IMR-90 (cell line): ENCODE measurements around the gene GRK5. TPM values are rescaled to one million over a fixed set of nuclear protein-coding genes. Genes with fewer than 3 reads are reported as not detected.

ENCODE experiments used
- ATAC-seq: fragments of 200-7000 bp; cut with Tn5 transposase; 2 replicates; pipeline ENCODE4 v1.9.1; 2020; ENCODE audit warnings: low read depth, mild to moderate bottlenecking, moderate library complexity
- BruUV-seq: library from RNA; stranded (reverse); fragments of 400-500 nt; replicated peaks from 2 replicates; lab custom pipeline; 2021; lab: Mats Ljungman, UMichigan
- CTCF ChIA-PET: fragments of 300-600 bp; formaldehyde crosslinking; extraction: SDS; loops from one replicate; lab custom pipeline; 2021; ENCODE audit warnings: antibody characterized with exemption; lab: Yijun Ruan, JAX
- POLR2A ChIA-PET: fragments of 300-600 bp; sonication (Branson Sonifier 250); formaldehyde crosslinking; loops from one replicate; lab custom pipeline; 2022; ENCODE audit warnings: antibody characterized with exemption; ENCODE audit not compliant: unreplicated experiment; lab: Charles Lee
- DNase-seq: peaks from one replicate; pipeline ENCODE4 v3.0.0; 2013
- H2AFZ ChIP-seq: replicated peaks from 2 replicates; pipeline ENCODE3; 2013; ENCODE audit warnings: low read length, mild to moderate bottlenecking; ENCODE audit not compliant: poor library complexity
- H2AK5ac ChIP-seq: 2 replicates; pipeline ENCODE4 v1.6.1; 2013; ENCODE audit warnings: low read depth, low read length, inconsistent platforms
- H2AK9ac ChIP-seq: replicated peaks from 2 replicates; pipeline ENCODE3; 2013; ENCODE audit warnings: mild to moderate bottlenecking, low read depth, low read length, moderate library complexity; ENCODE audit not compliant: poor library complexity
- H2BK120ac ChIP-seq: 2 replicates; pipeline ENCODE4 v1.6.1; 2013; ENCODE audit warnings: low read depth, low read length, inconsistent platforms
- H2BK15ac ChIP-seq: 3 replicates; pipeline ENCODE4 v1.6.1; 2013; ENCODE audit warnings: low read depth, low read length, inconsistent platforms
- H2BK20ac ChIP-seq: 2 replicates; pipeline ENCODE4 v1.6.1; 2013; ENCODE audit warnings: low read depth, mild to moderate bottlenecking, inconsistent platforms, low read length, moderate library complexity
- H2BK5ac ChIP-seq: 2 replicates; pipeline ENCODE4 v1.6.1; 2013; ENCODE audit warnings: mild to moderate bottlenecking, low read depth, low read length, inconsistent platforms; ENCODE audit not compliant: poor library complexity, severe bottlenecking
- H3K14ac ChIP-seq: replicated peaks from 2 replicates; pipeline ENCODE4 v1.6.1; 2013; ENCODE audit warnings: low read depth, low read length, inconsistent platforms
- H3K18ac ChIP-seq: 2 replicates; pipeline ENCODE4 v1.6.1; 2013; ENCODE audit warnings: low read depth, low read length, control low read depth
- H3K23ac ChIP-seq: 2 replicates; pipeline ENCODE4 v1.6.1; 2013; ENCODE audit warnings: low read depth, low read length, inconsistent platforms
- H3K27ac ChIP-seq: 2 replicates; pipeline ENCODE4 v1.5.1; 2013; ENCODE audit warnings: mild to moderate bottlenecking, control low read depth, low read length; ENCODE audit not compliant: insufficient read depth
- H3K27me3 ChIP-seq: 2 replicates; pipeline ENCODE4 v1.6.1; 2013; ENCODE audit warnings: low read length; ENCODE audit not compliant: control insufficient read depth, insufficient read depth
- H3K36me3 ChIP-seq: 2 replicates; pipeline ENCODE4 v1.6.1; 2013; ENCODE audit warnings: low read length, mixed read lengths; ENCODE audit not compliant: control insufficient read depth, insufficient read depth
- H3K4ac ChIP-seq: 2 replicates; pipeline ENCODE4 v1.6.1; 2013; ENCODE audit warnings: low read depth, low read length, inconsistent platforms
- H3K4me1 ChIP-seq: 2 replicates; pipeline ENCODE4 v1.6.1; 2013; ENCODE audit warnings: low read length, mixed read lengths; ENCODE audit not compliant: control insufficient read depth, insufficient read depth
- H3K4me2 ChIP-seq: 2 replicates; pipeline ENCODE4 v1.6.1; 2013; ENCODE audit warnings: low read depth, mild to moderate bottlenecking, control low read depth, low read length, moderate library complexity
- H3K4me3 ChIP-seq: 2 replicates; pipeline ENCODE4 v1.5.1; 2013; ENCODE audit warnings: low read depth, mild to moderate bottlenecking, control low read depth, low read length, moderate library complexity; ENCODE audit not compliant: insufficient read depth
- H3K56ac ChIP-seq: 2 replicates; pipeline ENCODE4 v1.6.1; 2013; ENCODE audit warnings: low read length, inconsistent platforms; ENCODE audit not compliant: insufficient read depth; ENCODE audit errors: extremely low read depth
- H3K79me1 ChIP-seq, 2 experiments: 2 replicates each; pipeline ENCODE4 v1.6.1; 2013; ENCODE audit warnings: low read length in 2 of 2, inconsistent platforms in 1 of 2, low read depth in 1 of 2
- H3K9ac ChIP-seq: 2 replicates; pipeline ENCODE4 v1.6.1; 2013; ENCODE audit warnings: low read depth, low read length, control low read depth
- H3K9me1 ChIP-seq: 2 replicates; pipeline ENCODE4 v1.6.1; 2013; ENCODE audit warnings: low read length, inconsistent platforms; ENCODE audit not compliant: insufficient read depth
- H3K9me3 ChIP-seq: 2 replicates; pipeline ENCODE4 v1.6.1; 2013; ENCODE audit warnings: low read length; ENCODE audit not compliant: control insufficient read depth, insufficient read depth
- H4K20me1 ChIP-seq: 2 replicates; pipeline ENCODE4 v1.6.1; 2013; ENCODE audit warnings: low read length, inconsistent platforms; ENCODE audit not compliant: insufficient read depth
- H4K5ac ChIP-seq: 2 replicates; pipeline ENCODE4 v1.6.1; 2013; ENCODE audit warnings: mild to moderate bottlenecking, low read depth, low read length, control low read depth
- H4K8ac ChIP-seq, 2 experiments: 2 replicates each; pipeline ENCODE4 v1.6.1; 2013; ENCODE audit warnings: low read depth in 2 of 2, low read length in 2 of 2, control low read depth in 1 of 2, inconsistent platforms in 1 of 2
- H4K91ac ChIP-seq: 2 replicates; pipeline ENCODE4 v1.6.1; 2013; ENCODE audit warnings: low read depth, low read length, inconsistent platforms; ENCODE audit not compliant: insufficient read depth
- BHLHE40 ChIP-seq: fragments of 150-350 bp; IDR thresholded peaks from 2 replicates; pipeline ENCODE4 v1.6.1; 2016; ENCODE audit warnings: mild to moderate bottlenecking, low read depth, low read length
- CEBPB ChIP-seq: IDR thresholded peaks from 2 replicates; pipeline ENCODE4 v1.6.1; 2012; ENCODE audit warnings: low read depth, low read length, improper control_type of control experiment
- CHD1 ChIP-seq: IDR thresholded peaks from 2 replicates; pipeline ENCODE4 v1.6.1; 2012; ENCODE audit warnings: low read depth, low read length, improper control_type of control experiment
- CTCF ChIP-seq: conservative IDR thresholded peaks from 2 replicates; pipeline ENCODE4 v1.5.1; 2012; ENCODE audit warnings: mild to moderate bottlenecking, low read depth, low read length, improper control_type of control experiment
- FOS ChIP-seq: fragments of 150-350 bp; IDR thresholded peaks from 2 replicates; pipeline ENCODE4 v1.6.1; 2016; ENCODE audit warnings: low read depth, low read length
- MAFK ChIP-seq: IDR thresholded peaks from 2 replicates; pipeline ENCODE4 v1.6.1; 2012; ENCODE audit warnings: low read depth, low read length, improper control_type of control experiment
- MAZ ChIP-seq: IDR thresholded peaks from 2 replicates; pipeline ENCODE4 v1.6.1; 2012; ENCODE audit warnings: low read depth, mild to moderate bottlenecking, low read length, improper control_type of control experiment, moderate library complexity, borderline replicate concordance
- MXI1 ChIP-seq: IDR thresholded peaks from 2 replicates; pipeline ENCODE4 v1.6.1; 2012; ENCODE audit warnings: low read depth, mild to moderate bottlenecking, low read length, moderate library complexity, borderline replicate concordance
- NFE2L2 ChIP-seq: fragments of 150-350 bp; IDR thresholded peaks from 2 replicates; pipeline ENCODE4 v1.6.1; 2016; ENCODE audit warnings: low read depth, mild to moderate bottlenecking, low read length
- POLR2A ChIP-seq: IDR thresholded peaks from 2 replicates; pipeline ENCODE4 v1.6.1; 2012; ENCODE audit warnings: mild to moderate bottlenecking, low read depth, low read length
- RAD21 ChIP-seq: IDR thresholded peaks from 2 replicates; pipeline ENCODE4 v1.6.1; 2012; ENCODE audit warnings: low read length, improper control_type of control experiment
- RCOR1 ChIP-seq: IDR thresholded peaks from 2 replicates; pipeline ENCODE4 v1.6.1; 2012; ENCODE audit warnings: mild to moderate bottlenecking, low read length, improper control_type of control experiment; ENCODE audit not compliant: insufficient replicate concordance
- RFX5 ChIP-seq: IDR thresholded peaks from 2 replicates; pipeline ENCODE4 v1.8.0; 2012; ENCODE audit warnings: low read depth, mild to moderate bottlenecking, low read length, moderate library complexity
- SMC3 ChIP-seq: fragments of 150-350 bp; IDR thresholded peaks from 2 replicates; pipeline ENCODE4 v1.6.1; 2016; ENCODE audit warnings: low read depth, mild to moderate bottlenecking, antibody characterized with exemption, low read length, moderate library complexity
- USF2 ChIP-seq: fragments of 150-350 bp; IDR thresholded peaks from 2 replicates; pipeline ENCODE4 v1.6.1; 2017; ENCODE audit warnings: mild to moderate bottlenecking, antibody characterized with exemption, low read length, low read depth
- WGBS, 2 experiments: methylation state at CpG; one replicate each; pipeline versions ENCODE4 v1.1.5 to v1.1.7; 2013; ENCODE audit warnings: missing lambda C conversion rate in 2 of 2; ENCODE audit not compliant: insufficient read length in 1 of 2; ENCODE audit errors: extremely low coverage in 2 of 2; 5-methylcytosine and 5-hydroxymethylcytosine counted together
- dilution Hi-C: fragments of 300-500 bp; cut with HindIII; formaldehyde crosslinking; loops from one replicate; pipeline ENCODE4 v1.14.3; 2018; ENCODE audit warnings: low sequenced_read_pairs; ENCODE audit not compliant: unreplicated experiment
- in situ Hi-C: fragments of 300-500 bp; cut with MboI; formaldehyde crosslinking; loops from 3 replicates; pipeline ENCODE4 v1.14.3; 2019; ENCODE audit warnings: low sequenced_read_pairs, inconsistent platforms, mixed read lengths
- intact Hi-C: fragments of 100-400 bp; cut with micrococcal nuclease; formaldehyde crosslinking; loops from 2 replicates; pipeline ENCODE4 v1.10.0; 2022
- polyA plus RNA-seq, 3 experiments: library from polyadenylated mRNA; depleted of rRNA; stranded (reverse); fragments of >200 nt; gene quantifications; 2 replicates each; pipeline ENCODE4 v1.2.3, GENCODE V29; 2012; ENCODE audit warnings: low replicate concordance in 1 of 3
- total RNA-seq: library from RNA; depleted of rRNA; stranded (reverse); fragments of >200 nt; gene quantifications from 2 replicates; pipeline ENCODE4 v1.2.3, GENCODE V29; 2012
- TF ChIP-seq, protein P1 (sequence below): fragments of 150-350 bp; IDR thresholded peaks from 2 replicates; pipeline ENCODE4 v1.6.1; 2016; ENCODE audit warnings: low read depth, mild to moderate bottlenecking, low read length, moderate library complexity, borderline replicate concordance

GRK5 gene
- total and polyA plus RNA-seq, 2 of the 4 experiments (the other 2 are of a cell fraction), result 12.9 to 16.3 TPM

DNA sequence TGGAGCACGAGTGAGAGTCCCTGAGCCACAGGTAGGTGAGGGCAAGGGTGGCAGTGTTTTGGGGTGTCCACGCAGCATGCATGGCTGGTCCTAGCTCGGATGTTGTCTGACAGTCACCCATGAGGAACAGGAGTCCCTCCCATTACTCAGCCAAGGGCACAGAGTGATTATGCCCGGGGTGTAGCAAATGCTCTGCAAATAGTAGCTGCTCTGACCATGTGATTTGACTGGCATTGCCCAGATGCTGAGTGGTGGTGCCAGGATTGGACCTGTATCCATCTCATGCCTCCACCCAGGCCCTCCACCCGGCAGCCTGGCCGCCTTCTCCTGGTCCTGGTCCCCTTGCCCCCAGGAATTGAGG lies 150.8 kb downstream of the GRK5 start:
- ChIA-PET POLR2A (no interaction called here), CTCF (no interaction called here)
- intact Hi-C loops, result no loop called here
- Histone ChIP-seq H3K36me3 (peaks cover 18% of the 10 kb centered on the region), H3K9me1 (peaks cover 12% of the 10 kb centered on the region), H3K23ac (no peak overlapping the region), H3K9ac (no peak overlapping the region), H4K8ac (no peak overlapping the region), H2BK120ac (no peak overlapping the region), H2AK5ac (no peak overlapping the region), H2AFZ (no peak overlapping the region), H3K4me2 (no peak overlapping the region), H3K79me1 (peaks cover 10 to 72% of the 10 kb centered on the region in 2 experiments; a peak in 3 of 4 replicates), H3K27me3 (no peaks in the 10 kb centered on the region), H3K4ac (no peak overlapping the region), H2BK20ac (no peak overlapping the region), H3K27ac (no peak overlapping the region), H3K4me3 (no peak overlapping the region), H2AK9ac (no peak overlapping the region), H3K56ac (no peak overlapping the region), H4K91ac (no peak overlapping the region), H3K4me1 (peaks cover 8% of the 10 kb centered on the region; the same call in 1 of the 2 replicates), H2BK5ac (no peak overlapping the region), H3K14ac (no peak overlapping the region), H3K18ac (no peak overlapping the region), H2BK15ac (no peak overlapping the region), H4K20me1 (peaks cover 56% of the 10 kb centered on the region), H3K9me3 (0 out of 2 replicates have a peak, but pooled peaks cover 2% of the 10 kb centered on the region), H4K5ac (no peak overlapping the region)
- ATAC-seq, result no peak
- no CpG with 5 or more reads among the region's 6 CpGs for WGBS, 2 experiments
- BruUV-seq, result no TSS peak
- dilution Hi-C loops, result no loop called here
- in situ Hi-C loops, result no loop called here
- DNase-seq, result no peak
- no peak for TF ChIP-seq SMC3
- no peak for TF ChIP-seq RAD21
- TF ChIP-seq CEBPB, result no peak
- no peak for TF ChIP-seq NFE2L2
- TF ChIP-seq RFX5, result no peak
- no peak for TF ChIP-seq USF2
- no peak for TF ChIP-seq BHLHE40
- no peak for TF ChIP-seq MXI1
- TF ChIP-seq MAFK, result no peak
- no peak for TF ChIP-seq RCOR1
- no peak for TF ChIP-seq CHD1
- TF ChIP-seq, protein P1, sequence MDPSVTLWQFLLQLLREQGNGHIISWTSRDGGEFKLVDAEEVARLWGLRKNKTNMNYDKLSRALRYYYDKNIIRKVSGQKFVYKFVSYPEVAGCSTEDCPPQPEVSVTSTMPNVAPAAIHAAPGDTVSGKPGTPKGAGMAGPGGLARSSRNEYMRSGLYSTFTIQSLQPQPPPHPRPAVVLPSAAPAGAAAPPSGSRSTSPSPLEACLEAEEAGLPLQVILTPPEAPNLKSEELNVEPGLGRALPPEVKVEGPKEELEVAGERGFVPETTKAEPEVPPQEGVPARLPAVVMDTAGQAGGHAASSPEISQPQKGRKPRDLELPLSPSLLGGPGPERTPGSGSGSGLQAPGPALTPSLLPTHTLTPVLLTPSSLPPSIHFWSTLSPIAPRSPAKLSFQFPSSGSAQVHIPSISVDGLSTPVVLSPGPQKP, result no peak
- no peak for TF ChIP-seq CTCF
- TF ChIP-seq POLR2A, result no peak
- TF ChIP-seq FOS, result no peak
- no peak for TF ChIP-seq MAZ
